ENCODE measurements around the gene PABPC1L.

DNA sequence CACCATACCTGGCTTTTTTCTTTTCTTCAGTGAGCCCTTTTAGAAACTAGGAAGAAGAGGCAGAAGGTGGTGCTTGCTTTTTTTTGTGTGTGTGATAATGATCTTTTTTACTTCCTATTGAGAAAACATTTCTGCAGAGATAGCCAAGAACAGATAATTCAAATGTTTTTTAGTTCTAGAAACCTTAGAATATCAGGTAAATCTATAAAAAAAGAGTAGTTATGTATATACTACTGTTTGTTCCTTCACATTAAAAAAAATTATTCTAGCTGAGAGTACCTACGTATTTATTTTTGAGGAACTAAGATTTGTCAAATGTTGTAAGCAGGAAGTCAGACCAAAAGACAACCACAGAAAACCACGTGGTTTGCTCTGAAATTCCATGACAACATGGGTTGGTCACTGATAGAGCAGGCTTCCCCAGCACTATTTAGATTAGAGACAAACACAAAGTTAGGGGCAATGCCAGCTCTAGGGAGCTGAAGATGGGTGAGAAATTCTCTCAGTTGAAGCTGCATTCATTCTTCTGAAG is 69.3 kb downstream of the PABPC1L start:
- TF ChIP-seq, protein P1, sequence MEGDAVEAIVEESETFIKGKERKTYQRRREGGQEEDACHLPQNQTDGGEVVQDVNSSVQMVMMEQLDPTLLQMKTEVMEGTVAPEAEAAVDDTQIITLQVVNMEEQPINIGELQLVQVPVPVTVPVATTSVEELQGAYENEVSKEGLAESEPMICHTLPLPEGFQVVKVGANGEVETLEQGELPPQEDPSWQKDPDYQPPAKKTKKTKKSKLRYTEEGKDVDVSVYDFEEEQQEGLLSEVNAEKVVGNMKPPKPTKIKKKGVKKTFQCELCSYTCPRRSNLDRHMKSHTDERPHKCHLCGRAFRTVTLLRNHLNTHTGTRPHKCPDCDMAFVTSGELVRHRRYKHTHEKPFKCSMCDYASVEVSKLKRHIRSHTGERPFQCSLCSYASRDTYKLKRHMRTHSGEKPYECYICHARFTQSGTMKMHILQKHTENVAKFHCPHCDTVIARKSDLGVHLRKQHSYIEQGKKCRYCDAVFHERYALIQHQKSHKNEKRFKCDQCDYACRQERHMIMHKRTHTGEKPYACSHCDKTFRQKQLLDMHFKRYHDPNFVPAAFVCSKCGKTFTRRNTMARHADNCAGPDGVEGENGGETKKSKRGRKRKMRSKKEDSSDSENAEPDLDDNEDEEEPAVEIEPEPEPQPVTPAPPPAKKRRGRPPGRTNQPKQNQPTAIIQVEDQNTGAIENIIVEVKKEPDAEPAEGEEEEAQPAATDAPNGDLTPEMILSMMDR (IDR thresholded peaks at IDR 0.05), result no peak
- no peak for TF ChIP-seq POLR2A (IDR thresholded peaks at IDR 0.05)
- TF ChIP-seq POLR2AphosphoS5 (IDR thresholded peaks at IDR 0.05), result no peak
- TF ChIP-seq EP300 (IDR thresholded peaks at IDR 0.05), result no peak

Measured in sigmoid colon (tissue), 4 donors.